Endothelial cell of umbilical vein (primary cell): ENCODE measurements around the gene SAMSN1. TPM values are rescaled to one million over a fixed set of nuclear protein-coding genes. Genes with fewer than 3 reads are reported as not detected.

Experiments used
- BruUV-seq: library from RNA; stranded (reverse); fragments of 400-500 nt; replicated peaks from 2 replicates; lab custom pipeline; 2021; lab: Mats Ljungman, UMichigan
- CTCF ChIA-PET: fragments of 300-600, 350-600 bp; sonication (Branson Sonifier 250); formaldehyde crosslinking; loops from one replicate; lab custom pipeline; 2021; ENCODE audit warnings: antibody characterized with exemption, inconsistent platforms; lab: Charles Lee
- POLR2A ChIA-PET: fragments of 300-600, 350-600 bp; sonication (Branson Sonifier 250); formaldehyde crosslinking; loops from one replicate; lab custom pipeline; 2021; ENCODE audit warnings: antibody characterized with exemption, inconsistent platforms; lab: Charles Lee
- DNase-seq: peaks from one replicate; pipeline ENCODE4 v3.0.0-alpha.2; 2011; ENCODE audit warnings: low read depth, low spot score
- FAIRE-seq: peaks from 2 replicates; lab custom pipeline; 2011; peaks lifted over from hg19 to GRCh38; lab: Jason Lieb, UNC
- H2AFZ ChIP-seq: 2 replicates; pipeline ENCODE4 v1.6.0; 2012; ENCODE audit warnings: low read depth, low read length, control low read depth, inconsistent platforms
- H3K27ac ChIP-seq: 2 replicates; pipeline ENCODE4 v1.5.1; 2011; ENCODE audit warnings: low read depth, mild to moderate bottlenecking, control low read depth, low read length, moderate library complexity; ENCODE audit not compliant: insufficient read depth
- H3K27me3 ChIP-seq, 2 experiments: 2 replicates each; pipeline versions ENCODE4 v1.6.0 to v1.6.1; 2011; ENCODE audit warnings: low read length in 2 of 2, mixed read lengths in 1 of 2; ENCODE audit not compliant: control insufficient read depth in 2 of 2, insufficient read depth in 2 of 2
- H3K36me3 ChIP-seq, 2 experiments: 2 replicates in 1 of 2; 3 replicates in 1 of 2; pipeline ENCODE4 v1.5.1; 2011; ENCODE audit warnings: low read length in 2 of 2, mild to moderate bottlenecking in 1 of 2, moderate library complexity in 1 of 2; ENCODE audit not compliant: control insufficient read depth in 2 of 2, insufficient read depth in 2 of 2; ENCODE audit errors: extremely low read depth in 1 of 2
- H3K4me1 ChIP-seq: 3 replicates; pipeline ENCODE4 v1.5.1; 2011; ENCODE audit warnings: mild to moderate bottlenecking, low read length; ENCODE audit not compliant: control insufficient read depth, insufficient read depth; ENCODE audit errors: extremely low read depth
- H3K4me2 ChIP-seq: 2 replicates; pipeline ENCODE4 v1.6.1; 2011; ENCODE audit warnings: low read length, control low read depth, mixed read lengths; ENCODE audit not compliant: insufficient read depth
- H3K4me3 ChIP-seq, 3 experiments: fragments of 200-600 bp in 1 of 3; sonication (generic), shearing (Covaris generic) in 1 of 3; replicated peaks in 1 of 3; 2 replicates each; pipeline ENCODE4 v1.5.1; 2011 to 2016; ENCODE audit warnings: control low read depth in 3 of 3, low read length in 3 of 3, mild to moderate bottlenecking in 2 of 3, inconsistent platforms in 1 of 3, low read depth in 1 of 3, moderate library complexity in 1 of 3; ENCODE audit not compliant: insufficient read depth in 1 of 3
- H3K79me2 ChIP-seq: 2 replicates; pipeline ENCODE4 v1.6.0; 2012; ENCODE audit warnings: low read length, inconsistent platforms; ENCODE audit not compliant: control insufficient read depth, insufficient read depth
- H3K9ac ChIP-seq: replicated peaks from 2 replicates; pipeline ENCODE3; 2011; ENCODE audit warnings: low read length, control low read depth; ENCODE audit not compliant: insufficient read depth; ENCODE audit errors: extremely low read depth
- H3K9me1 ChIP-seq: replicated peaks from 3 replicates; pipeline ENCODE4 v1.6.0; 2011; ENCODE audit warnings: mild to moderate bottlenecking, low read length; ENCODE audit not compliant: control insufficient read depth, insufficient read depth; ENCODE audit errors: extremely low read depth
- H3K9me3 ChIP-seq: replicated peaks from 2 replicates; pipeline ENCODE4 v1.5.1; 2012; ENCODE audit warnings: low read length, inconsistent platforms; ENCODE audit not compliant: control insufficient read depth, insufficient read depth
- H4K20me1 ChIP-seq: replicated peaks from 2 replicates; pipeline ENCODE3; 2011; ENCODE audit warnings: mild to moderate bottlenecking, low read length; ENCODE audit not compliant: control insufficient read depth, insufficient read depth; ENCODE audit errors: extremely low read depth
- EZH2 ChIP-seq: IDR thresholded peaks from 2 replicates; pipeline ENCODE4 v1.6.1; 2012; ENCODE audit warnings: borderline replicate concordance, low read depth, mild to moderate bottlenecking, moderate library complexity, low read length, inconsistent platforms; ENCODE audit not compliant: severe bottlenecking
- GATA2 ChIP-seq: IDR thresholded peaks from 2 replicates; pipeline ENCODE4 v1.7.0; 2011; ENCODE audit warnings: low read depth, mild to moderate bottlenecking, moderate library complexity, mixed read lengths, low read length; ENCODE audit not compliant: insufficient read length, insufficient read depth
- MYC ChIP-seq: IDR thresholded peaks from one replicate; pipeline ENCODE4 v1.6.1; 2011; ENCODE audit warnings: mild to moderate bottlenecking, low read depth, low read length
- POLR2A ChIP-seq: IDR thresholded peaks from 2 replicates; pipeline ENCODE4 v1.6.1; 2012; ENCODE audit warnings: low read depth, mild to moderate bottlenecking, control low read depth, low read length
- POLR2AphosphoS5 ChIP-seq: IDR thresholded peaks from 2 replicates; pipeline ENCODE4 v1.6.1; 2012; ENCODE audit warnings: low read depth, mild to moderate bottlenecking, control low read depth, low read length, moderate library complexity; ENCODE audit not compliant: insufficient read depth
- dilution Hi-C: fragments of 300-500 bp; cut with MboI; formaldehyde crosslinking; loops from one replicate; pipeline ENCODE4 v1.15.0; 2019; ENCODE audit warnings: low sequenced_read_pairs; ENCODE audit not compliant: extremely low pct_ligation_motif_present
- intact Hi-C: fragments of 100-400 bp; cut with micrococcal nuclease; formaldehyde crosslinking; loops from one replicate; pipeline ENCODE4 v1.10.0; 2022
- polyA plus RNA-seq, 4 experiments: library from polyadenylated mRNA; depleted of rRNA in 3 of 4; stranded (reverse) in 3 of 4; unstranded in 1 of 4; fragments of >200 nt; gene quantifications; 2 replicates each; pipeline versions ENCODE4 v1.2.1 to v1.2.3, GENCODE V29; 2011 to 2012; ENCODE audit warnings: missing spikeins in 1 of 4
- total RNA-seq: library from RNA; stranded (reverse); gene quantifications from 2 replicates; pipeline ENCODE4 v1.2.3, GENCODE V29; 2021
- TF ChIP-seq, protein P1 (sequence below), 2 donors: IDR thresholded peaks; 1 replicate in 1 of 2; 2 replicates in 1 of 2; pipeline ENCODE4 v1.5.1; 2011; ENCODE audit warnings: low read length in 2 of 2, mild to moderate bottlenecking in 2 of 2, moderate library complexity in 2 of 2, control low read depth in 1 of 2, inconsistent platforms in 1 of 2, low read depth in 1 of 2; ENCODE audit not compliant: insufficient read depth in 1 of 2; ENCODE audit errors: extremely low read depth in 1 of 2
- TF ChIP-seq, protein P2 (sequence below): IDR thresholded peaks from 2 replicates; pipeline ENCODE4 v1.6.1; 2011; ENCODE audit not compliant: insufficient read depth, insufficient read length

Gene SAMSN1
- total and polyA plus RNA-seq, 2 donors (not counting 3 experiments of a cell fraction or from before 2014, with no cell fraction given), result 2.5 to 5.3 TPM

DNA sequence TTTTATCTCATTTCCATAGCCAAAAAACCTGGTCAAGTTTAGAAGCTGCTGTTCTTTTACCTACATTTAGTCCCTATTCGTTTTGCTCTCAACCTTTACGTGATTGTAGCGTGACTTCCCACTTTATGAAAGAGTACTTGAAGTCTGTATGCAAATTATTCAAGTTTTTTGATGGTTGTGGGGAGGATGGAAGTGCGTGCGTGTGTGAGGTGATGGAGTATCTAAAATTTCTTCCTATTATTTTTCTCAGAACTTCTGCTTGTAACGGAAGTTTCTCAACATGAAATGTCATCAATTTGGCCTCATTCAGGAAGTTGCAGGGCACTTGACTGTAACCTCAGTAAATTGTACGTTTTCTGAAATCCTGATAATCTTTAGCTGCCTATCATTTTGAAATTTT is 64.0 kb downstream of the SAMSN1 start:
- no peak overlapping the region for H3K4me3 ChIP-seq
- no peaks in the 10 kb centered on the region for H4K20me1 ChIP-seq
- no peak overlapping the region for H3K9ac ChIP-seq
- H3K79me2 ChIP-seq, result no peaks in the 10 kb centered on the region
- no peak overlapping the region for H2AFZ ChIP-seq
- no peaks in the 10 kb centered on the region for H3K9me3 ChIP-seq
- H3K9me1 ChIP-seq, result no peaks in the 10 kb centered on the region
- ChIA-PET POLR2A (no interaction called here), CTCF (interaction anchor here (1.3 to 1.7 kb wide), 2 partner anchors 9 to 256 kb away, joined by 4 read pairs; no protein-coding TSS in a partner anchor)
- BruUV-seq, result no TSS peak
- no peaks in the 10 kb centered on the region for H3K27me3 ChIP-seq
- no peak for FAIRE-seq
- dilution Hi-C loops, result no loop called here
- no peak for TF ChIP-seq POLR2AphosphoS5
- peaks cover 7% of the 10 kb centered on the region for H3K4me1 ChIP-seq
- no peak for DNase-seq
- no peak overlapping the region for H3K27ac ChIP-seq
- intact Hi-C loops, result no loop called here
- no peaks in the 10 kb centered on the region for H3K36me3 ChIP-seq
- H3K4me2 ChIP-seq, result no peak overlapping the region

DNA sequence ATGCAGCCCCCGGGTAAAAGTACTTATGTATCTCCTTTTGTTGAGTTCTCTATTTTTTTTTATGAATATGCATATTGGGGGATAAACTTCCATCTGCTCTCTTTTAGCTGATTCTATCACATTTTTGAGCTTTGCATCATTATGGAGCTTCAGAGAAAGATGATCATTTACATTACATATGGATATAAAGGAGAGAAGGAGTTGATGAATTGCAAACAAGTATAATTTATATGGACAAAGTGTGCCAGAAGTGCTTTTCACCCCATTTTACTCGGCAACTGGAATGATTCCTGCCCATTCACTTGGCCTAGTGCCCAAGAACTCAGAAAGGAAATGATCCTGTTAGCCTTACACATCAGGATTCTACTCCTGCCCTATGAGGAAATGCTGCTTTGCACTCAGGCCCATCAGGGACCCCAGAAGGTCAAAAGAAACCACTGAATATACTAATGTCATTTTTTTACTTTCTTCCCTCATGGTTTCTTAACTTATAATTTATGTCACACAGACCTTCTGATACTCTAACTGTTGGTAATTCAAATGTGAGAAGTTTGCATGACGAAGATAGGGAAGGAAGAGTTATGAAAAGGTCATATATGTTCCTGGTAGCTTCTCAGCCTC is 65.6 kb downstream of the SAMSN1 start:
- Histone ChIP-seq H3K4me1 (peaks cover 7% of the 10 kb centered on the region), H3K9ac (no peak overlapping the region), H3K9me1 (no peaks in the 10 kb centered on the region), H3K27me3 (no peaks in the 10 kb centered on the region), H4K20me1 (no peaks in the 10 kb centered on the region), H3K4me2 (no peak overlapping the region), H3K36me3 (no peaks in the 10 kb centered on the region), H3K27ac (no peak overlapping the region), H3K79me2 (no peaks in the 10 kb centered on the region), H2AFZ (no peak overlapping the region), H3K4me3 (no peak overlapping the region), H3K9me3 (no peaks in the 10 kb centered on the region)
- FAIRE-seq, result peak; percentile 70
- intact Hi-C loops, result no loop called here
- BruUV-seq, result no TSS peak
- TF ChIP-seq POLR2A (no peak), EZH2 (no peak), GATA2 (no peak), MYC (no peak)
- TF ChIP-seq, protein P1, sequence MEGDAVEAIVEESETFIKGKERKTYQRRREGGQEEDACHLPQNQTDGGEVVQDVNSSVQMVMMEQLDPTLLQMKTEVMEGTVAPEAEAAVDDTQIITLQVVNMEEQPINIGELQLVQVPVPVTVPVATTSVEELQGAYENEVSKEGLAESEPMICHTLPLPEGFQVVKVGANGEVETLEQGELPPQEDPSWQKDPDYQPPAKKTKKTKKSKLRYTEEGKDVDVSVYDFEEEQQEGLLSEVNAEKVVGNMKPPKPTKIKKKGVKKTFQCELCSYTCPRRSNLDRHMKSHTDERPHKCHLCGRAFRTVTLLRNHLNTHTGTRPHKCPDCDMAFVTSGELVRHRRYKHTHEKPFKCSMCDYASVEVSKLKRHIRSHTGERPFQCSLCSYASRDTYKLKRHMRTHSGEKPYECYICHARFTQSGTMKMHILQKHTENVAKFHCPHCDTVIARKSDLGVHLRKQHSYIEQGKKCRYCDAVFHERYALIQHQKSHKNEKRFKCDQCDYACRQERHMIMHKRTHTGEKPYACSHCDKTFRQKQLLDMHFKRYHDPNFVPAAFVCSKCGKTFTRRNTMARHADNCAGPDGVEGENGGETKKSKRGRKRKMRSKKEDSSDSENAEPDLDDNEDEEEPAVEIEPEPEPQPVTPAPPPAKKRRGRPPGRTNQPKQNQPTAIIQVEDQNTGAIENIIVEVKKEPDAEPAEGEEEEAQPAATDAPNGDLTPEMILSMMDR (IDR thresholded peaks at IDR 0.05; ENCODE audit: extremely low read depth in 1 of 2, insufficient read depth in 1 of 2, low read depth in 1 of 2, low read length in 2 of 2), result no peak
- TF ChIP-seq, protein P2, sequence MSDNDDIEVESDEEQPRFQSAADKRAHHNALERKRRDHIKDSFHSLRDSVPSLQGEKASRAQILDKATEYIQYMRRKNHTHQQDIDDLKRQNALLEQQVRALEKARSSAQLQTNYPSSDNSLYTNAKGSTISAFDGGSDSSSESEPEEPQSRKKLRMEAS, result no peak
- DNase-seq, result peak; percentile 45
- dilution Hi-C loops, result no loop called here
- POLR2A ChIA-PET, result no interaction called here
- CTCF ChIA-PET, result no interaction called here
